K562 (cell line): Measurements from ENCODE around the gene VMP1. TPM values are rescaled to one million over a fixed set of nuclear protein-coding genes. Genes with fewer than 3 reads are reported as not detected.

ENCODE experiments used
- GATAD2A ChIP-seq: fragments of 450-650 bp; IDR thresholded peaks from 2 replicates; pipeline ENCODE4 v1.6.1; 2017
- KDM1A ChIP-seq, 2 experiments: fragments of 450-650 bp; IDR thresholded peaks; 2 replicates each; pipeline ENCODE4 v1.6.1; 2016; ENCODE audit warnings: mild to moderate bottlenecking in 2 of 2
- MEIS2 ChIP-seq: fragments of 450-650 bp; IDR thresholded peaks from 2 replicates; pipeline ENCODE4 v1.6.1; 2014; ENCODE audit warnings: mild to moderate bottlenecking; ENCODE audit not compliant: partially characterized antibody
- MYC ChIP-seq, 2 experiments: fragments of 250-450 bp in 1 of 2; sonication (Bioruptor Pico) in 1 of 2; IDR thresholded peaks; 2 replicates each; pipeline versions ENCODE4 v1.5.1 to v1.6.1; 2012 to 2021; ENCODE audit warnings: low read depth in 2 of 2, borderline replicate concordance in 1 of 2, improper control_type of control experiment in 1 of 2, low read length in 1 of 2, mild to moderate bottlenecking in 1 of 2, moderate library complexity in 1 of 2
- ZNF75A ChIP-seq: fragments of 450-650 bp; formaldehyde crosslinking; IDR thresholded peaks from 2 replicates; pipeline ENCODE4 v1.4.0; 2020; ENCODE audit warnings: mild to moderate bottlenecking
- polyA plus RNA-seq, 8 experiments: library from polyadenylated mRNA; depleted of rRNA in 4 of 8; stranded (reverse) in 5 of 8; unstranded in 3 of 8; fragments of >200 nt; fragmentation: Nextera tagmentation in 2 of 8; fragmentation: Illumina TruSeq in 1 of 8; extraction: Ambion mirVana in 2 of 8; extraction: Trizol in 1 of 8; gene quantifications; 2 replicates each; pipeline versions ENCODE4 v1.2.1 to v1.2.3, GENCODE V29; 2011 to 2014; ENCODE audit warnings: inconsistent platforms in 1 of 8, missing spikeins in 1 of 8
- total RNA-seq, 7 experiments: library from RNA; depleted of rRNA in 6 of 7; stranded (reverse); fragments of >200 nt in 6 of 7; fragmentation: Illumina TruSeq in 2 of 7; extraction: Trizol in 2 of 7; gene quantifications; 2 replicates each; pipeline versions ENCODE4 v1.2.1 to v1.2.3, GENCODE V29; 2011 to 2021; ENCODE audit warnings: low replicate concordance in 1 of 7
- TF ChIP-seq, protein P1 (sequence below): fragments of 450-650 bp; formaldehyde crosslinking; IDR thresholded peaks from 2 replicates; pipeline ENCODE4 v1.4.0; 2020; ENCODE audit warnings: mild to moderate bottlenecking, mixed read lengths
- TF ChIP-seq, protein P2 (sequence below): fragments of 450-650 bp; formaldehyde crosslinking; IDR thresholded peaks from 2 replicates; pipeline ENCODE4 v1.4.0; 2020; ENCODE audit warnings: mild to moderate bottlenecking, moderate library complexity
- TF ChIP-seq, protein P3 (sequence below): fragments of 200-800 bp; sonication (Bioruptor generic); IDR thresholded peaks from 2 replicates; pipeline ENCODE4 v1.6.1; 2016; ENCODE audit warnings: missing genetic modification characterization, missing compliant biosample characterization

The VMP1 gene
- total and polyA plus RNA-seq, 9 of the 15 experiments (the other 6 are each of a cell fraction or from before 2014, with no cell fraction given): 123 to 304 (median 151) TPM

DNA sequence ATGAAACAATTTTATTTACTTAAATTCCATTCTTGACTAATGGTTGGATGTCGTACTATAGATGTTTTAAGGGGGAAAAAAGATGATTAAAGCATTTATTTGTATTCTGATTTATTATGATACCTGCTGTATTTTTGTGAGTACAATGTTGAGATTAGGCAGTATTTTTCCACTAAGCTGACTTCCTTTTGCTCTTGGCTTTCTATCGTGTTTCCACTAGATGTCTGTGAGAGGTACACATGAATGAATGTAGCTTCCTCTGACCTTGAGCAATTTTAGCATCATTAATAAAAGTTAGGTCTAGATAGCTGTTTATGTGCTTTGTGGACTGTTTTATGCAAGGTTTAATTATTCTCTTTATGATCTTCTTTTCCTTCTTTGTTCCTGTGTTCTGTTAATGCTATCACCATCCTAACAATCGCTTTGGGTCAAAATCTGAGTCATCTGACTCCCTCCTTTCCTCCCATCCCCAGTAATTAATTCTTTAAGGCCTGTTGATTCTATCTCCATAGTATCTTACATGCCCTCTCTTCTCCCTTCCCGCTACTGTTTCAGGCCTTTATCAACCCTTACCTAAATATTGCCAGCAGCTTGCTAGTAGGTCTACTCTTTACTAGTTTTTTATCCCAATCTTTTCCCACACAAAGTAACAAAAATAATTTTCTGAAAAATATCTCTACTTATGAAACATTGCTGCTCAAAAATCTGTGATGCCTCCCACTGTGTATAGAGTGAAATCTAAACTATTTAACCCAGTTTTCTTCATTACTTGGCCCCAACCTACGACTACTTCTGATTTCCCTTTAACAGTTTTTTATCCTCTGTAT lies 76.0 kb downstream of the VMP1 start (continued):
- TF ChIP-seq ZNF75A (CRISPR knock-in tag) (0 out of 2 replicates have a peak, but pooled peaks have one; percentile 11), MYC (IDR thresholded peaks at IDR 0.05; ENCODE audit: low read depth, low read length) (no peak), MYC (CRISPR knock-in tag; IDR thresholded peaks at IDR 0.05; ENCODE audit: borderline replicate concordance, low read depth) (no peak), KDM1A (IDR thresholded peaks at IDR 0.05) (peak in 1 of 2 experiments; percentile 15; a peak in 1 of 4 replicates), GATAD2A (no peak), MEIS2 (no peak)
- TF ChIP-seq, protein P1, sequence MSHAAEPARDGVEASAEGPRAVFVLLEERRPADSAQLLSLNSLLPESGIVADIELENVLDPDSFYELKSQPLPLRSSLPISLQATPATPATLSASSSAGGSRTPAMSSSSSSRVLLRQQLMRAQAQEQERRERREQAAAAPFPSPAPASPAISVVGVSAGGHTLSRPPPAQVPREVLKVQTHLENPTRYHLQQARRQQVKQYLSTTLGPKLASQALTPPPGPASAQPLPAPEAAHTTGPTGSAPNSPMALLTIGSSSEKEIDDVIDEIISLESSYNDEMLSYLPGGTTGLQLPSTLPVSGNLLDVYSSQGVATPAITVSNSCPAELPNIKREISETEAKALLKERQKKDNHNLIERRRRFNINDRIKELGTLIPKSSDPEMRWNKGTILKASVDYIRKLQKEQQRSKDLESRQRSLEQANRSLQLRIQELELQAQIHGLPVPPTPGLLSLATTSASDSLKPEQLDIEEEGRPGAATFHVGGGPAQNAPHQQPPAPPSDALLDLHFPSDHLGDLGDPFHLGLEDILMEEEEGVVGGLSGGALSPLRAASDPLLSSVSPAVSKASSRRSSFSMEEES (CRISPR knock-in tag): no peak
- TF ChIP-seq, protein P2, sequence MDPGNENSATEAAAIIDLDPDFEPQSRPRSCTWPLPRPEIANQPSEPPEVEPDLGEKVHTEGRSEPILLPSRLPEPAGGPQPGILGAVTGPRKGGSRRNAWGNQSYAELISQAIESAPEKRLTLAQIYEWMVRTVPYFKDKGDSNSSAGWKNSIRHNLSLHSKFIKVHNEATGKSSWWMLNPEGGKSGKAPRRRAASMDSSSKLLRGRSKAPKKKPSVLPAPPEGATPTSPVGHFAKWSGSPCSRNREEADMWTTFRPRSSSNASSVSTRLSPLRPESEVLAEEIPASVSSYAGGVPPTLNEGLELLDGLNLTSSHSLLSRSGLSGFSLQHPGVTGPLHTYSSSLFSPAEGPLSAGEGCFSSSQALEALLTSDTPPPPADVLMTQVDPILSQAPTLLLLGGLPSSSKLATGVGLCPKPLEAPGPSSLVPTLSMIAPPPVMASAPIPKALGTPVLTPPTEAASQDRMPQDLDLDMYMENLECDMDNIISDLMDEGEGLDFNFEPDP (CRISPR knock-in tag): no peak
- TF ChIP-seq, protein P3, sequence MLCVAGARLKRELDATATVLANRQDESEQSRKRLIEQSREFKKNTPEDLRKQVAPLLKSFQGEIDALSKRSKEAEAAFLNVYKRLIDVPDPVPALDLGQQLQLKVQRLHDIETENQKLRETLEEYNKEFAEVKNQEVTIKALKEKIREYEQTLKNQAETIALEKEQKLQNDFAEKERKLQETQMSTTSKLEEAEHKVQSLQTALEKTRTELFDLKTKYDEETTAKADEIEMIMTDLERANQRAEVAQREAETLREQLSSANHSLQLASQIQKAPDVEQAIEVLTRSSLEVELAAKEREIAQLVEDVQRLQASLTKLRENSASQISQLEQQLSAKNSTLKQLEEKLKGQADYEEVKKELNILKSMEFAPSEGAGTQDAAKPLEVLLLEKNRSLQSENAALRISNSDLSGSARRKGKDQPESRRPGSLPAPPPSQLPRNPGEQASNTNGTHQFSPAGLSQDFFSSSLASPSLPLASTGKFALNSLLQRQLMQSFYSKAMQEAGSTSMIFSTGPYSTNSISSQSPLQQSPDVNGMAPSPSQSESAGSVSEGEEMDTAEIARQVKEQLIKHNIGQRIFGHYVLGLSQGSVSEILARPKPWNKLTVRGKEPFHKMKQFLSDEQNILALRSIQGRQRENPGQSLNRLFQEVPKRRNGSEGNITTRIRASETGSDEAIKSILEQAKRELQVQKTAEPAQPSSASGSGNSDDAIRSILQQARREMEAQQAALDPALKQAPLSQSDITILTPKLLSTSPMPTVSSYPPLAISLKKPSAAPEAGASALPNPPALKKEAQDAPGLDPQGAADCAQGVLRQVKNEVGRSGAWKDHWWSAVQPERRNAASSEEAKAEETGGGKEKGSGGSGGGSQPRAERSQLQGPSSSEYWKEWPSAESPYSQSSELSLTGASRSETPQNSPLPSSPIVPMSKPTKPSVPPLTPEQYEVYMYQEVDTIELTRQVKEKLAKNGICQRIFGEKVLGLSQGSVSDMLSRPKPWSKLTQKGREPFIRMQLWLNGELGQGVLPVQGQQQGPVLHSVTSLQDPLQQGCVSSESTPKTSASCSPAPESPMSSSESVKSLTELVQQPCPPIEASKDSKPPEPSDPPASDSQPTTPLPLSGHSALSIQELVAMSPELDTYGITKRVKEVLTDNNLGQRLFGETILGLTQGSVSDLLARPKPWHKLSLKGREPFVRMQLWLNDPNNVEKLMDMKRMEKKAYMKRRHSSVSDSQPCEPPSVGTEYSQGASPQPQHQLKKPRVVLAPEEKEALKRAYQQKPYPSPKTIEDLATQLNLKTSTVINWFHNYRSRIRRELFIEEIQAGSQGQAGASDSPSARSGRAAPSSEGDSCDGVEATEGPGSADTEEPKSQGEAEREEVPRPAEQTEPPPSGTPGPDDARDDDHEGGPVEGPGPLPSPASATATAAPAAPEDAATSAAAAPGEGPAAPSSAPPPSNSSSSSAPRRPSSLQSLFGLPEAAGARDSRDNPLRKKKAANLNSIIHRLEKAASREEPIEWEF: 0 out of 2 replicates have a peak, but pooled peaks have one; percentile 11
